ENCODE data around the gene SYT2.

GRCh38 chr1:202586018-202586821, 124.0 kb downstream of the SYT2 start:
- TF ChIP-seq CTCF (IDR thresholded peaks at IDR 0.05) (no peak), ZFX (IDR thresholded peaks at IDR 0.05; ENCODE audit: borderline replicate concordance) (no peak)
